NT2/D1 (cell line): ENCODE measurements around the gene ERBB4.

Experiments
- SUZ12 ChIP-seq: IDR thresholded peaks from 2 replicates; pipeline ENCODE4 v1.6.1; 2011; ENCODE audit not compliant: insufficient read length, insufficient read depth; ENCODE audit errors: extremely low read depth
- YY1 ChIP-seq: IDR thresholded peaks from 2 replicates; pipeline ENCODE4 v1.6.1; 2011; ENCODE audit not compliant: insufficient read length, insufficient read depth
- ZNF274 ChIP-seq: IDR thresholded peaks from 2 replicates; pipeline ENCODE4 v1.6.1; 2011; ENCODE audit warnings: mild to moderate bottlenecking, low read depth, low read length

DNA sequence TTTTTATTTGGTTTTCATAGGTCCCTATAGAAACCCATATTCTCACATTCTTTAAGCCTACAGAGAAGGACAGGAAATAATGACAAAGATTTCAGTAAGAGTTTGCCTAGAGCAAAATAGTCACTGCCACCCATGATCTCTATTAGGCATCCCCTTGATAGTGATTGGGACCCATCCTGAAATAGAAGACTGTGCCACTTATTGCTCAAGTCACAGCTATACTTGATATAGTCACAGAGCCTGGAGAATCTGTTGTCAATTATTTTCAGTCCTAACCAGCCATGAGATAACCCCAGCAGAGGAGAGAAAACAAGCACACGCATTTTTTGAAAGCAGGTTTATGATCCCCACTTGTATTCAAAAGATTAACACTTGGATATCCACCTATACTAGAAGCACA, 8.2 kb downstream of the ERBB4 start:
- no peak for TF ChIP-seq YY1
- TF ChIP-seq SUZ12: no peak
- TF ChIP-seq ZNF274: no peak
